ENCODE measurements around the gene RAPGEF1.

The RAPGEF1 gene

DNA sequence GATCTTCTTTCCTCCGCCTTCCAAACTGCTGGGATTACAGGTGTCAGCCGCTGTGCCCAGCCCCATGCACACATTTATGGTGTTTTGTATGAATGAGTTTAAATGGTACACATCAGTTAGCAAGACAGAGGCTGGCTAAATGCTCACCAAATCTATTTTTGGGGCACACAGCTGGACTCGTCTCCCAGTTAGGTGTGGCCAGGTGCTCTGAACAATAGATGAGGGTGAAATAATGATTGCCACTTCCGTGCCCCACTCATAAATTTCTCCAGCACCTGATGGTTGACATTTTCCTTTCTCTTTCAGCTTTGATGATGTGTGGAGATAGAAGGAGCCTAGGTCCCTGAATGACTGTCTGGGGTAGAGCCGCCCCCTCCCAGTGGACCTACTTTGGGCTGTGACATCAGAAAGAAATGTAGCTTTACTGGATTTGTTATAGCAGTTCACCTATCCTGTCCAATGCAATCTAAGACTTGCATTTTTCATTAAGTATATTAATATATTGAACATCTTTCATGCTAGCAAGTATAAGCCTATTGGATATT is 8.6 kb upstream of the RAPGEF1 start:
- no peak for DNase-seq

DNA sequence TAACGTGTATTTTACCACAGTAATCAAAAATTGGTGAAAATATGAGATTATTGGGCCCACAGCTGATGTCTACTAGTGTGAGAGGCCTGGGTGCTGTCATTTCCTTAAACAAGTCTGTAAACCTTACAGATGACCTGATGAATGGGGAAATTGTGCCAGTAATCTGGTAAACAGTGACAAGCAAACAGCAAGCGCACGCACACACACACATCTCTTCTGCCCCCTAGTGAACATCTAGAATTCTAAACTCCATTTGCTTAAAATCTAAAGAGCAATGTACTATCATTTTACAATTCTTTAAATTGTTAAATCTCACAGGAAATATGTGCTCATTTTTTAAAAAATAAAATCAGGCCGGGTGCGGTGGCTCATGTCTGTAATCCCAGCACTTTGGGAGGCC is 7.5 kb upstream of the RAPGEF1 start:
- peak; percentile 12 for DNase-seq

DNA sequence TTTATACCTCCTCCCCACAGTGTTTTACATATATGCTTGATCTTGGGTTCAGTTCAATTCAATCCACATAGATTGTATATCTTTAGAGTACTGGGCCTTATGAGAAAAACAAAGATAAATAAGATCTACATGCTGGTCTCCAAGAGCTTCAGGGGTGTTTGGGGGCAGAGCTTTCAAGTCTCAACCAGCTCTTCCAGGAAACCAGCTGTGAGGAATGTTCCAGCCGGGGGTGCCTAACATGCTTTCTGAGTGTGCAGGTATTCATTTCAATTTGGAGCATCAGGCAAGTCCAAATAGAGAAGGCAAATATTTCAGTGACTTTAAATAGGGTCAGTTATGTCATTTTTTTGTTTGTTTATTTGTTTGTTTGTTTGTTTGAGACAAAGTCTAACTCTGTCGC is 5.7 kb upstream of the RAPGEF1 start:
- no peak for DNase-seq

DNA sequence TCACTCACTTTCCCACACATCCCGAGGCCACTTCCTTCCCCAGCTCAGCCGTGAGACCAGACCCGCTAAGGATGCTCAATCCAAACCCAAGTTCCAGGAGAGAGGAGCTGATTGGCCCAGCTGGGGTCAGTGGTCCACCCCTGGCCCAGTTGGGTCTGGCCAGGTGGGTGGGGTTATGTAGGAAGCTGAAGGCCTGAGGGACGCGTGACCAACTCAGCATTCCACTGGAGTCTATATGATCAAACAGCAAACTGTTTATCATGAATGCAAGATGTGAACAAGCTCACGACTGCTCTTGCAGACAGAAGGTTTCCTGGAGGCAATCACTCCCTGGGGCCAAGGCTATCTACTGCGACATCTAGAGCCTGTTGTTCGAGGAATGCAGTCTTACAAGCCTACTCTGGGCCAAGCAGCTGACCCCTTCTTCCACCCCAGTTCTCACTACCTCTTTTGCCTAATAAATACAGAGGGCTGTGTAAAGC is 4.9 kb upstream of the RAPGEF1 start:
- no peak for DNase-seq

DNA sequence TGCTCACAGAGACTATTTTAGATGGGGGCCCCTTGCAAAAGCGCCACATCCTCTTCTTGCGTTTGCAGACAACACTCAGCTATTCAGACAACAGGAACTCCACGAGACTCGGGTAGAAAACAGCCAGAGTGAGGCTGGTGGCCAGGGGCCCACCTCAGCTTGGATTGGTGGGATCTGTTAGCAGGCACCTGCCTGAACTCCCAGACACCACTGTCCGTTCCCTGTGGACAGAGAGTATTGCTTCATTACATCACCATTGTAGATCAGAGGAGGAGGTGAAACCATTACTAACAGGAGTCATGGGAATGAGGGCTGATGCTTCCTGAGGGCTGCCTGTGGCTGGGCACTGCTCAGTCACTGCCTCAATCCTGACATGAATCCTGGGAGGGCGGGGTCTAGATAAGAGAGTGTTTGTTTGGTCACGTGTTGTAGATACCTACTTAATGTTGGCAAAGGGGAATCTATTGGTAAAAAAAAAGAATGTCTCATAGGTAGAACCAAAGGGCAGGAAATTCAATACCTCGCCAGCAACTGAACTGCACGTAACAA is 4.4 kb upstream of the RAPGEF1 start:
- no peak for DNase-seq

- DNase-seq: no peak
Measured at GRCh38 chr9:131743501-131743900, 3.6 kb upstream of the RAPGEF1 start.

DNA sequence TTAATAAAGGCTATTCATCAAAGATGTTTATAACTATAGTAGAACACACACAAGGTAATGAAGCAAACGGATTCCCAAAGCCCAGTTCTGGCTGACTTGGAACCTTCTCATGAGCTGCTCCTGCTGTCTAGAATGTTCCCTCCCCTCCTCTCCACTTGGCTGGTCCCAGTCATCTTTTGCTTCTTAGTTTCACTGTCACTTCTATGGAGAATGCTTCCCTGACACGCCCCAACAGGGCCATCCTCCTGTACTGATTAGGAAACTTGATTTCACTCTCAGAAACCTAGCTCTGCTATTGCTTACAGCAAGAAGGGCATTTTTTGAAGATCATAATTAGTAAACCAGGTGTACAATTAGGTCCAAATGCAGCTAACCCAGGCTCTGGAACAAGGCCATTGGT is 3.2 kb upstream of the RAPGEF1 start:
- DNase-seq: no peak

DNA sequence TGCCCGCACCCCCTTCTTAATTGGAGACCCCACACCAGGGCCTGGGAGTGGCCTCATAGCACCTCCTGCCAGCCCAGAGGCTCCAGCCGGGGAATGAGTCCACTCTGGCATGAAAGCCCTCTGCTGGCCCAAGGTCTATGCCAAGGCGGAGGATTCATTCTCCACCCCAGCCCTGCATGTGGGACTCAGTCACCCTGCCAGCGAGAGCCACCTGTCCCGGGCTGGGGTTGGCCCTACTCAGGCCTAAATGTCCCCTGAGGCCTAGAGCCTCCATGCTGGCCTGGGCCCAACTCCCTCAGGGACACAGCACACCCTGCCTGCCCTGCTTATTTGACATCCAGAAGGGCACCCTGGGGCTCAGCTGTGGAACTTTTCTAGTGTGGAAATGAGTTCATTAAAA is 1.0 kb upstream of the RAPGEF1 start:
- DNase-seq: no peak

- DNase-seq: no peak
Measured at GRCh38 chr9:131739133-131739958, 530 bp downstream of the RAPGEF1 start.

- DNase-seq: no peak
Measured at GRCh38 chr9:131738293-131739132, 1.4 kb downstream of the RAPGEF1 start.

GRCh38 chr9:131737426-131737825 is 2.5 kb downstream of the RAPGEF1 start:
- no peak for DNase-seq

DNA sequence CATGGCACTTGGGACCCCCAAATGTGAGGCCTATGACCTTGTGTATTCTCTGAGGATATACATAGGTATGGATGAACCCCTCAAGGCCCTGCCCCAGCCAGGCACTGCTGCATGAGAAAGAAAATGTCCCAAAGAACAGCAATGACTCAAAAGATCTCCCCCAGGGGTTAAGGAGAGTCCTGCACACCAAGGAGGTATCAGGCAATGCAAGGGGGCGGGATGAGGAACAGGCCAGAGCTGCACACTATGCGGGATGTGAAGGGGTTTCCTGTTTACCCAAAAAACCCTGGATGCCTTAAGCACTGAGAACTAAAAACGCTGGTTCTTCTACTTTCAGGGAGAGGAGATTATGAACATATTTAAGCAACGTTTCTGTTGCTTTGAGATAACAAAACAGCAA is 3.4 kb downstream of the RAPGEF1 start:
- DNase-seq: no peak

DNA sequence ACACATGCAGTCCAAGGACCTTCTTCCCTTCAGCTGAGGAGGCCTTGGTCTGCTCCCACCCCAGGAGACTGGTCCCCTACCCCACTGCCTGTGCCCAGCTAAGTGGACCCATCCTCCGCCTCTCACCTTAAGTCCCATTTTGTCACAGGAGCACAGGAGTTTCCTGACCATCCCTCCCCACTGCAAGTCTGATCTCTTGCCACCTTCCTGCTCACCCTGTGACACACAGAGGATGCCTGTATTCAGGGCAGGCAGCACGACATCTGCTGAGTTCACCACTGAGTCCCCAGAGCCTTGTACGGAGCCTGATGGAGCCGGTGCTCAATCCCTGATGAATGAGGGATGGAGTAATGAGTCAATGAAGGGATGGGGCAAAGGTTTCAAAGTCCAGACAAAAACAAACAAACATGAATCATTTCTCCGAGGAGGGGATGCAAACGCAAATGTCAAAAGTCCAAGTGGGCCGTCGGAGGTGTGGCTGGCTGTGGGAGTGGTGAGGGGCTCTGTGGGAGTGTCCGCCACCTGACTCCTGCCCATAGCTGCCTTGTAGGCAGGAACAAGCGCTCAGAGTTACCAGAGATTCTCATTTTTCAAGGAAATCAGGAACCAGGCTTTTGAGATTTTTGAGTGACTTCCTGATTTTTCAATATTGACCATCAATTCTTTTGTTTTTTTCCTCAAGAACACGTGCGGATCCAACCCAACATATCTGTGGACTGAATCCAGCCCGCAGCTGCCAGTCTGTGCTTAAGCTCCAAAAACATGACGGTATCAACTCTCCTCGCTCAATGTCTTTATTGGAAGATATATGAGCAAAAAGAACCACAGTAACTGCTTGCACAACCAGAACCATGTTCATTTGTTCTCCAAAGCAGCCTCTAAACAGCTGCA is 4.4 kb downstream of the RAPGEF1 start:
- no peak for DNase-seq

- no peak for DNase-seq
Measured at GRCh38 chr9:131734781-131735180, 5.1 kb downstream of the RAPGEF1 start.

DNA sequence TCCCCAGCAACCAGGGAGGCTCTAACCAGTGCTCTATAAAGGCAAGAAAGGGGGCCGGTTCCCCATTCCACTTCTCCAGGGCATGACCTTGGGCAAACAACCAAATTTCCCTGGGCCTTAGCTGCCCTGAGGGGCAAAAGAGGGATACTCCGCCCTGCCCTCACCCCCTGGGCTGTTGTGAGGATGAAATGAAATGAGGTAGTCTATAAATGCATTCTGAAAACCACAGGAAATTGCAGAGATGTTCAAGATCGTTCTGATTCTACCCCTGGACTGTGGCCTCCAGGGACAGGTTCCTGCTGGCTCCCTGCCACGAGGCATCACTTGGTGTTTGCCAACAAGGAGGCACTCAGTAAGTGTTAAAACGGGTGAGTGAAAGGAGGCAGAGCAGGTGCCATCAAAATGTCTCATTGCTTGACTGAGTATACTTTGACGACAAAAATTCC is 5.7 kb downstream of the RAPGEF1 start:
- no peak for DNase-seq

DNA sequence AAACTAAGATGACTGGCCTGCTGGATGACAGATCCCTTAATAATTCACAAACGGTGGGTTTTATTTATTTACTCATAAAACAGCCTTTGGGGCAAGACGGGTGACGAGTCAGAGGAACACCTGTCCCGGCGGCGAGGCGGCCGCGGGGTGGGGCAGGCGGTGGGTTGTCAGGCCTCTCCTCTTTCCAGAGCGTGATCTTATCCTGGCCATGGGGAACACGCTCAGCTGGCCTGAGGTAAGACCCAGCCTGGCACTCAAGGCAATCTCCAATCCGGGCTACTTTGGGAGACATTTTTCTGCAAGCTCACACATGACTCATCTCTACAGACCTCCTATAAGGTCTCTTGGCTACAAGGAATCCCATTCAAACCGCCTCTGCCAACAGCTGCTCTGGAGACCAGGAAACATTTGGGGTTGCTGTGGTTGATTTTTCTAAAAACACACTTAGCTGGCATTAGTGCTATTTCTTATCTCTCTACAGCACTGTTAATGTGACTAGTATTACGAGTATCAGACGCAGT is 6.3 kb downstream of the RAPGEF1 start:
- peak; percentile 54 for DNase-seq

DNA sequence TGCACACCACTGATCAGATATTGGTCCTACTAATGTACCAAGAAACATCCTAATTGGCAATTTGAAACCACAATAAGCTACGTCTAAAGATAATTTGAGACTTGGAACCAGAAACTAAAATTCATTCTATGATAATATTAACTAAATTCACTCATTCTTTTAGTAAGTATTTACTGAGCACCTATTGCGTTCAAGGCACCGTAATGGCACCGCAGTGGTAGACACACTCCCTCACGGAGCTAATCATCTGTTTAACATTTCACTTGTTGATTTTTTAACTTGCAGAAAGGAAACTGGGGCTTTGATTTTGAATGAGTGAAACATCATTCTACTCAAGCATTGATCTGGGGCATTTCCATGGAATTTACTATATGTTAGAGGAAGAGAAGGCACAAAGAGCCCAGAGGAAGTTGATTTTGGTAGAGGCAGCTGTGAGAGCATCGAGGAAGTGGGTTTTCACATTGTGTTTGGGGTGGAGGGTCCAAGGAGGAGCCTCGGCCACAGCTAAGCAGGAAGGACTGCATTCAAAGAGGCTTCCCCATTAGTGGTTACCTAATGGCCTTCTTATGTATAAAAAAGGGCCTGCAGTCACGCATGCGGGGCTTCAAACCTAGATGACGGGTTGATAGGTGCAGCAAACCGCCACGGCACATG is 7.1 kb downstream of the RAPGEF1 start:
- no peak for DNase-seq

DNA sequence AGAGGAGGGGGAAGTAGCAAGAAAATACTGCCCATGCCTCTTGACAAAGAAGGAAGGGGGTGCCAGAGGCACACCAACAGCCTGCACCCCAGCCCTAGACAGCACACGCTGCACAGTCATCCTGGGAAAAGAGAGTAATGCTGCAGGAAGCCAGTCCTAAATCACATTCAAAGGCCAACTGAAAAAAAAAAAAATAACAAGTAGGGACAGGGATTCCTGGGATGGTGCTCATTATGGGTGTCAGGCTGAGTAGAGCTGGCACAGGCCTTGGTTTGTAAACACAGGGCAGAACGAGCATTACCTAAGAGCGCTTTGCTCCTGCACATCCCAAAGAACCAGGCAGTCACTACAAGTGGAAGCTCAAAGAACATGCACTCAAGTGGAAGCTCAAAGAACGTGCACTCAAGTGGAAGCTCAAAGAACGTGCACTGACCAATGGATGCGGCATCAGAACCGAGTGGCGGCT is 7.8 kb downstream of the RAPGEF1 start:
- peak; percentile 45 for DNase-seq

GRCh38 chr9:131731644-131732043 is 8.2 kb downstream of the RAPGEF1 start:
- DNase-seq: no peak

GRCh38 chr9:131731237-131731636 is 8.6 kb downstream of the RAPGEF1 start:
- DNase-seq: no peak

DNA sequence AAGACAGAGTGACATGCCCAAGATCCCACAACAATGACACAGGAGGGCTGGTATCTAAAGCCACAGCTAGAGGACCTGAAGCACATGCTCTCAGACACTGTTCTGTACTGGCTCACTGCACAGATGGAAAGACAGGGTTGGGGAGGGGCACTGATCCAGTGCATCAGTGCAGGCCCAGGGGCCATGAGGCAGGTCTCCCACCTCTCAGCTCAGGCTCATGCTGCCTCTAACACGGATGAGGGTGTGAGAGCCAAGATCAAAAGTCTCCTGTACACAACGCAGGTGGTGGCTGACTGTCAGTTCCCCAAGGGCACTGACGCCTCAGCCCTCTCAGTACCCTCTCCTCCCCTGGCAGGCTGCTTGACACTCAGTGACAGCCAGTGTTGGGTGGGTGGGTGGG is 10.9 kb downstream of the RAPGEF1 start:
- DNase-seq: no peak
